H1 (cell line): Measurements from ENCODE around the gene CBL. TPM values are rescaled to one million over a fixed set of nuclear protein-coding genes. Genes with fewer than 3 reads are reported as not detected.

Experiments used
- CTCF ChIA-PET: fragments of 300-600 bp; sonication (Branson Sonifier 250); formaldehyde crosslinking; loops from one replicate; lab custom pipeline; 2021; ENCODE audit not compliant: partially characterized antibody; lab: Charles Lee
- POLR2A ChIA-PET: fragments of 300-600 bp; sonication (Branson Sonifier 250); formaldehyde crosslinking; loops from one replicate; lab custom pipeline; 2021; ENCODE audit warnings: inconsistent platforms; ENCODE audit not compliant: partially characterized antibody; lab: Charles Lee
- DNase-seq, 2 experiments: peaks; one replicate each; pipeline versions ENCODE4 v3.0.0 to v3.0.0-alpha.2; 2010 to 2022; ENCODE audit warnings: low spot score in 2 of 2, low read depth in 1 of 2, mixed read lengths in 1 of 2
- FAIRE-seq: peaks from 2 replicates; lab custom pipeline; 2011; peaks lifted over from hg19 to GRCh38; lab: Jason Lieb, UNC
- H2AFZ ChIP-seq: 2 replicates; pipeline ENCODE4 v1.8.1; 2012; ENCODE audit warnings: low read length, inconsistent platforms
- H2AK5ac ChIP-seq: 2 replicates; pipeline ENCODE4 v1.6.1; 2013; ENCODE audit warnings: low read depth, low read length
- H2BK120ac ChIP-seq: replicated peaks from 2 replicates; pipeline ENCODE3; 2013; ENCODE audit warnings: low read depth, low read length, inconsistent platforms
- H2BK12ac ChIP-seq: 2 replicates; pipeline ENCODE4 v1.6.1; 2013; ENCODE audit warnings: low read depth, low read length
- H2BK15ac ChIP-seq: 2 replicates; pipeline ENCODE4 v1.6.1; 2013; ENCODE audit warnings: low read length
- H2BK20ac ChIP-seq: 2 replicates; pipeline ENCODE4 v1.6.1; 2013; ENCODE audit warnings: low read length
- H2BK5ac ChIP-seq: 2 replicates; pipeline ENCODE4 v1.6.1; 2013; ENCODE audit warnings: low read depth, low read length
- H3K14ac ChIP-seq: 2 replicates; pipeline ENCODE4 v1.6.1; 2013; ENCODE audit warnings: inconsistent platforms; ENCODE audit not compliant: insufficient read length
- H3K18ac ChIP-seq: 2 replicates; pipeline ENCODE4 v1.6.1; 2013; ENCODE audit warnings: low read length; ENCODE audit errors: extremely low read depth
- H3K23ac ChIP-seq: 2 replicates; pipeline ENCODE4 v1.6.1; 2013; ENCODE audit warnings: inconsistent platforms; ENCODE audit not compliant: insufficient read length
- H3K23me2 ChIP-seq: 2 replicates; pipeline ENCODE4 v1.6.1; 2013; ENCODE audit warnings: low read depth, low read length
- H3K27ac ChIP-seq: 2 replicates; pipeline ENCODE4 v1.6.1; 2011; ENCODE audit warnings: low read depth, low read length, inconsistent platforms
- H3K27me3 ChIP-seq, 4 experiments: replicated peaks in 1 of 4; 1 replicate in 1 of 4; 2 replicates in 3 of 4; pipeline versions ENCODE4 v1.6.1 to v1.8.1; 2011 to 2013; ENCODE audit warnings: low read length in 3 of 4, mild to moderate bottlenecking in 3 of 4, inconsistent platforms in 2 of 4, mixed read lengths in 2 of 4, moderate library complexity in 1 of 4; ENCODE audit not compliant: control insufficient read depth in 3 of 4, insufficient read depth in 3 of 4; ENCODE audit errors: extremely low read depth in 1 of 4
- H3K36me3 ChIP-seq, 4 experiments: 2 replicates each; pipeline versions ENCODE4 v1.6.1 to v1.8.1; 2011 to 2013; ENCODE audit warnings: mild to moderate bottlenecking in 4 of 4, low read length in 3 of 4, moderate library complexity in 2 of 4, control low read depth in 1 of 4, inconsistent platforms in 1 of 4; ENCODE audit not compliant: insufficient read depth in 4 of 4, control insufficient read depth in 2 of 4
- H3K4ac ChIP-seq: replicated peaks from 2 replicates; pipeline ENCODE3; 2013; ENCODE audit warnings: low read length, low read depth, mixed read lengths, inconsistent platforms; ENCODE audit not compliant: insufficient read length
- H3K4me1 ChIP-seq, 4 experiments: replicated peaks in 1 of 4; 1 replicate in 1 of 4; 2 replicates in 3 of 4; pipeline versions ENCODE4 v1.6.1 to v1.8.1; 2011 to 2013; ENCODE audit warnings: low read length in 3 of 4, inconsistent platforms in 2 of 4, mixed read lengths in 1 of 4; ENCODE audit not compliant: insufficient read depth in 4 of 4, control insufficient read depth in 3 of 4
- H3K4me2 ChIP-seq, 2 experiments: 2 replicates each; pipeline versions ENCODE4 v1.6.1 to v1.8.1; 2011 to 2013; ENCODE audit warnings: low read depth in 2 of 2, low read length in 2 of 2, control low read depth in 1 of 2, inconsistent platforms in 1 of 2, mild to moderate bottlenecking in 1 of 2; ENCODE audit not compliant: insufficient read depth in 1 of 2
- H3K4me3 ChIP-seq, 4 experiments: fragments of 200-600, 300-600 bp in 1 of 4; sonication (generic), shearing (Covaris generic), sonication (Bioruptor Twin) in 1 of 4; 2 replicates each; pipeline versions ENCODE4 v1.5.1 to v1.8.1; 2011 to 2016; ENCODE audit warnings: low read length in 4 of 4, low read depth in 3 of 4, control low read depth in 2 of 4, inconsistent platforms in 2 of 4, mild to moderate bottlenecking in 2 of 4, mixed read lengths in 1 of 4, moderate library complexity in 1 of 4; ENCODE audit not compliant: insufficient read depth in 2 of 4; ENCODE audit errors: extremely low read depth in 1 of 4
- H3K56ac ChIP-seq: replicated peaks from 2 replicates; pipeline ENCODE3; 2013; ENCODE audit warnings: low read depth, mild to moderate bottlenecking, mixed read lengths, low read length, inconsistent platforms; ENCODE audit not compliant: insufficient read length
- H3K79me1 ChIP-seq: 2 replicates; pipeline ENCODE4 v1.6.1; 2013; ENCODE audit warnings: low read depth, low read length, control low read depth
- H3K79me2 ChIP-seq, 2 experiments: 2 replicates each; pipeline versions ENCODE4 v1.6.1 to v1.8.1; 2012 to 2013; ENCODE audit warnings: low read length in 2 of 2, mild to moderate bottlenecking in 2 of 2, inconsistent platforms in 1 of 2; ENCODE audit not compliant: insufficient read depth in 2 of 2, control insufficient read depth in 1 of 2
- H3K9ac ChIP-seq, 4 experiments: replicated peaks in 1 of 4; 1 replicate in 1 of 4; 2 replicates in 3 of 4; pipeline versions ENCODE4 v1.6.1 to v1.8.1; 2011 to 2013; ENCODE audit warnings: low read depth in 3 of 4, low read length in 3 of 4, control low read depth in 2 of 4, mild to moderate bottlenecking in 2 of 4, moderate library complexity in 2 of 4, inconsistent platforms in 1 of 4; ENCODE audit errors: extremely low read depth in 1 of 4
- H3K9me3 ChIP-seq, 2 experiments: 2 replicates each; pipeline versions ENCODE4 v1.6.1 to v1.8.1; 2012 to 2013; ENCODE audit warnings: mild to moderate bottlenecking in 2 of 2, moderate library complexity in 2 of 2, control low read depth in 1 of 2, inconsistent platforms in 1 of 2, low read depth in 1 of 2, low read length in 1 of 2, mixed read lengths in 1 of 2; ENCODE audit not compliant: insufficient read depth in 2 of 2
- H4K20me1 ChIP-seq, 2 experiments: replicated peaks in 1 of 2; 2 replicates each; pipeline versions ENCODE3 to v1.8.1; 2011 to 2013; ENCODE audit warnings: inconsistent platforms in 2 of 2, low read length in 2 of 2, mild to moderate bottlenecking in 1 of 2; ENCODE audit not compliant: insufficient read depth in 2 of 2, control insufficient read depth in 1 of 2
- H4K5ac ChIP-seq: 2 replicates; pipeline ENCODE4 v1.6.1; 2013; ENCODE audit warnings: low read length, low read depth, mixed read lengths, inconsistent platforms; ENCODE audit not compliant: insufficient read length
- H4K8ac ChIP-seq: 2 replicates; pipeline ENCODE4 v1.8.0; 2013; ENCODE audit warnings: mild to moderate bottlenecking, moderate library complexity, low read length, inconsistent platforms; ENCODE audit not compliant: insufficient read depth; ENCODE audit errors: extremely low read depth
- H4K91ac ChIP-seq: replicated peaks from 2 replicates; pipeline ENCODE3; 2013; ENCODE audit warnings: low read length, mixed read lengths, inconsistent platforms; ENCODE audit not compliant: insufficient read length
- CREB1 ChIP-seq: IDR thresholded peaks from 2 replicates; pipeline ENCODE4 v1.6.1; 2012; ENCODE audit warnings: inconsistent platforms
- KDM4A ChIP-seq: IDR thresholded peaks from one replicate; pipeline ENCODE4 v1.7.1; 2012; ENCODE audit warnings: low read depth, mild to moderate bottlenecking, moderate library complexity, low read length, inconsistent platforms; ENCODE audit not compliant: severe bottlenecking
- POLR2A ChIP-seq, 2 experiments: IDR thresholded peaks; 1 replicate in 1 of 2; 2 replicates in 1 of 2; pipeline ENCODE4 v1.6.1; 2011; ENCODE audit warnings: low read depth in 2 of 2, low read length in 2 of 2, mild to moderate bottlenecking in 2 of 2; ENCODE audit errors: control extremely low read depth in 1 of 2
- RAD21 ChIP-seq, 2 experiments: IDR thresholded peaks in 1 of 2; conservative IDR thresholded peaks in 1 of 2; 2 replicates each; pipeline ENCODE4 v1.6.1; 2011; ENCODE audit warnings: low read depth in 2 of 2, low read length in 2 of 2, improper control_type of control experiment in 1 of 2, inconsistent platforms in 1 of 2, mild to moderate bottlenecking in 1 of 2, moderate library complexity in 1 of 2
- WGBS, 2 experiments: shearing (Covaris generic) in 1 of 2; methylation state at CpG; one replicate each; pipeline versions ENCODE4 v1.1.6 to v1.1.7; 2013 to 2015; ENCODE audit warnings: low lambda C conversion rate in 2 of 2, mixed read lengths in 2 of 2, inconsistent platforms in 1 of 2, low coverage in 1 of 2, missing lambda C conversion rate in 1 of 2; ENCODE audit not compliant: insufficient replicate concordance in 2 of 2, insufficient coverage in 1 of 2, insufficient read length in 1 of 2; ENCODE audit errors: extremely low coverage in 1 of 2, missing lambda C conversion rate in 1 of 2; 5-methylcytosine and 5-hydroxymethylcytosine counted together
- polyA plus RNA-seq, 7 experiments: library from polyadenylated mRNA; depleted of rRNA in 3 of 7; stranded (reverse) in 5 of 7; unstranded in 2 of 7; fragments of >200 nt in 5 of 7; fragments of 200-250 nt in 2 of 7; gene quantifications; 1 replicate in 5 of 7; 2 replicates in 1 of 7; 4 replicates in 1 of 7; pipeline versions ENCODE4 v1.2.1 to v1.2.3, GENCODE V29; 2011 to 2013; ENCODE audit warnings: missing spikeins in 2 of 7, mixed read lengths in 2 of 7
- total RNA-seq: library from RNA; stranded (reverse); fragmentation: NEBNext Ultra II Directional; extraction: Animal tissue kit (Norgen Biotek cat#: 25700); gene quantifications from 2 replicates; pipeline ENCODE4 v1.2.1, GENCODE V29; 2021
- TF ChIP-seq, protein P1 (sequence below): IDR thresholded peaks from 2 replicates; pipeline ENCODE4 v1.6.1; 2011; ENCODE audit warnings: low read depth, mild to moderate bottlenecking, low read length; ENCODE audit not compliant: insufficient read depth
- TF ChIP-seq, protein P2 (sequence below): IDR thresholded peaks from 2 replicates; pipeline ENCODE4 v1.6.1; 2012; ENCODE audit warnings: inconsistent platforms

CBL gene
- total and polyA plus RNA-seq, 2 of the 8 experiments (the other 6 are each of a cell fraction or from before 2014, with no cell fraction given), result 23.1 to 57.8 TPM

DNA sequence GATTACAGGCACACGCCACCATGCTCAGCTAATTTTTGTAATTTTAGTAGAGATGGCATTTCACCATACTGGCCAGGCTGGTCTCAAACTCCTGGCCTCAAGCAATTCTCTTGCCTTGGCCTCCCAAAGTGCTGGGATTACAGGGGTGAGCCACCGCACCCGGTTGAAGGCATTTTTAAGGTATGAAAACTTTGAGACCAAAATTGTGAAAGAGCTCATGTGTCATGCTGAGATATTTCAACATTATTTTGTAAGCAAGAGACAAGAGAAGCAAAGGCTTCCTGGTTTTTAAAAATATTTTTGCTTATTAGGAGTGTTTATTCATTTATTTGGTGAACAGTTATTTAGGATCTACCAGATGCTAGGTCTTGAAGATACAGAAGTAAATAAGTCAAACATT lies 14.0 kb upstream of the CBL start:
- no peaks in the 10 kb centered on the region for H3K9me3 ChIP-seq
- no peak overlapping the region for H2BK15ac ChIP-seq
- no peak overlapping the region for H3K9ac ChIP-seq
- 94% methylated on average over 3 of the region's 3 CpGs; no CpG with 5 or more reads in 1 of the 2 experiments for WGBS, 2 experiments
- no peak overlapping the region for H3K27ac ChIP-seq
- H3K4me3 ChIP-seq, result no peak overlapping the region
- CTCF ChIA-PET, result interaction anchor here (1.0 to 20.1 kb wide), 7 partner anchors 10 to 87 kb away, joined by 3 to 367 read pairs (median 4); partner anchors contain the start of genes ABCG4, NHERF4 and NLRX1
- no peak overlapping the region for H3K4ac ChIP-seq
- no peaks in the 10 kb centered on the region for H4K20me1 ChIP-seq
- no peak overlapping the region for H2BK120ac ChIP-seq
- DNase-seq, result no peak
- H3K23me2 ChIP-seq, result no peaks in the 10 kb centered on the region
- H3K14ac ChIP-seq, result no peak overlapping the region
- H4K5ac ChIP-seq, result no peak overlapping the region
- no peak overlapping the region for H2AFZ ChIP-seq
- peaks cover 0 to 4% (median under 1%) of the 10 kb centered on the region in 4 experiments; a peak in 4 of 7 replicates for H3K4me1 ChIP-seq
- no peaks in the 10 kb centered on the region for H3K27me3 ChIP-seq
- no peaks in the 10 kb centered on the region for H3K79me1 ChIP-seq
- H4K8ac ChIP-seq, result no peak overlapping the region
- no peak overlapping the region for H3K23ac ChIP-seq
- no peak overlapping the region for H3K4me2 ChIP-seq
- POLR2A ChIA-PET, result interaction anchor here (1.1 to 2.9 kb wide), 3 partner anchors 10 to 44 kb away, joined by 3 to 7 read pairs (median 4); no protein-coding TSS in a partner anchor
- no peak overlapping the region for H3K56ac ChIP-seq
- no peaks in the 10 kb centered on the region for H3K79me2 ChIP-seq
- H3K18ac ChIP-seq, result no peak overlapping the region
- no peak overlapping the region for H2BK5ac ChIP-seq
- H2BK12ac ChIP-seq, result no peak overlapping the region
- H3K36me3 ChIP-seq, result no peaks in the 10 kb centered on the region
- TF ChIP-seq POLR2A (IDR thresholded peaks at IDR 0.05; ENCODE audit: control extremely low read depth in 1 of 2, low read depth in 2 of 2, low read length in 2 of 2) (no peak), CREB1 (no peak), KDM4A (no peak), RAD21 (IDR thresholded peaks at IDR 0.05 in 1 of 2, conservative IDR thresholded peaks at IDR 0.05 in 1 of 2; ENCODE audit: low read depth in 2 of 2, low read length in 2 of 2) (no peak)
- TF ChIP-seq, protein P1, sequence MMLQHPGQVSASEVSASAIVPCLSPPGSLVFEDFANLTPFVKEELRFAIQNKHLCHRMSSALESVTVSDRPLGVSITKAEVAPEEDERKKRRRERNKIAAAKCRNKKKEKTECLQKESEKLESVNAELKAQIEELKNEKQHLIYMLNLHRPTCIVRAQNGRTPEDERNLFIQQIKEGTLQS, result no peak
- TF ChIP-seq, protein P2, sequence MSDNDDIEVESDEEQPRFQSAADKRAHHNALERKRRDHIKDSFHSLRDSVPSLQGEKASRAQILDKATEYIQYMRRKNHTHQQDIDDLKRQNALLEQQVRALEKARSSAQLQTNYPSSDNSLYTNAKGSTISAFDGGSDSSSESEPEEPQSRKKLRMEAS, result no peak
- no peak overlapping the region for H2AK5ac ChIP-seq
- H2BK20ac ChIP-seq, result no peak overlapping the region
- H4K91ac ChIP-seq, result no peak overlapping the region
- no peak for FAIRE-seq
